Activated naive CD4-positive, alpha-beta T cell treated with Interleukin-2 at 50 U/mL for 16 hours (primary cell): ENCODE data around the gene UBE2J2.
A peak's percentile ranks its signal among the peaks of the same experiment; 100 is the strongest.

ENCODE experiments used
- DNase-seq: peaks from one replicate; pipeline ENCODE4 v3.0.0-alpha.2; 2020

Gene UBE2J2

GRCh38 chr1:1223891-1224290 is 49.8 kb downstream of the UBE2J2 start:
- DNase-seq, result no peak

DNA sequence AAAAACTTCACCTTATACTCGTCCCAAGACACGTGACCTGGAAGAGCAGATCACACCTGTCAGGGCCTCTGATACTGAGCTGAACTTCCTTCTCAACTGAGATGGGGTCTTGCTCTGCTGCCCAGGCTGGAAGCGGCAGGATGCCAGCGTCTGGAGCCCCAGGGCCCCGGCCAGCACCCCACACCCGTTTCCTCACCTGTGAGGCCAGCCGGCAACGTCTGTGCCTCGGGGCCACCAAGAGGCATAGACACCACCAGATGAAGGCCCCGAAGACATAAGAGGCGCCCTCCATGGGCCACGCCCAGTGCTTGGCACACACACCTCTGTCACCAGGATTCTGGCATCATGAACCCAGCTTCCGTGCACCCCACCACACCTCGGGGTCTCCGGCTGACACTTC is 50.3 kb downstream of the UBE2J2 start:
- no peak for DNase-seq

GRCh38 chr1:1222575-1223225 is 51.0 kb downstream of the UBE2J2 start:
- no peak for DNase-seq

- no peak for DNase-seq
Measured at GRCh38 chr1:1221887-1222574, 51.6 kb downstream of the UBE2J2 start.

DNA sequence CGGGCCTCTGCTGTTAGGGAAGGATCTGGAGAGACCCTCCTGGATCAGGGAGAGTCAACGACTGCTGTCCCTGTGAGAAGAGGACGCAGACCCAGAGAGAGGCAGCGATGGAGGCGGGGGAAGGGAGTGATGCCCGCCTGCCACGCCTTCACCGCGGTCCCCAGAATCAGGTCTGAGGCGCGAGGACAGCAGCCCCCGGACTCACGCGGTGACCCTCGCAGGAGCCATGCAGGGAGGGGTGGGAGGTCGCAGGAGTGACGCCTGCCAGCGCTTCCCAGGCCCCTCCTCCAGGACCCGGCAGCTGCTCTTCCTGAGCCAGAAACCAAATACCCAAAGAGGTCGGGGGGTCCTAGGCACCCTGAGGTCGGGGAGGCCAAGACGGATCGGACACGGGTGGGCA is 53.5 kb downstream of the UBE2J2 start:
- no peak for DNase-seq

DNA sequence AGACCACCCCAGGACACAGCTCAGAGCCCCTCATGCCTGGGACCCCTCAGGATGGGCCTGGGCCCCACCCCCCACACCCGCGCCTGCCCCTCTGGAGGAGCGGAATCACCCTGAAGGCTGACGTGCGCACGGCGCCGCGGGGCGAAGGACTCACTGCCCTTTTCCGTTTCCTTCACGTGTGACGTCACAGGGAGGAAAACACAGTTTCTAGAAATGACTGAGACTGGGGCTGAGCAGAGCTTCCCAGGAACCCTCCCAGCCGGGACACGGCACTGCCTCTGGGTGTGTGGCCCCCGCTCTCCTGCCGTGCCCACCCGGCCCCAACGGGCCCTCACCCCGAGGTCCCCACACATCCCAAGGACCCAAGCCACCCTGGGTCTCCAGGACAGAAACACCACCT is 54.3 kb downstream of the UBE2J2 start:
- peak; percentile 73 for DNase-seq

DNA sequence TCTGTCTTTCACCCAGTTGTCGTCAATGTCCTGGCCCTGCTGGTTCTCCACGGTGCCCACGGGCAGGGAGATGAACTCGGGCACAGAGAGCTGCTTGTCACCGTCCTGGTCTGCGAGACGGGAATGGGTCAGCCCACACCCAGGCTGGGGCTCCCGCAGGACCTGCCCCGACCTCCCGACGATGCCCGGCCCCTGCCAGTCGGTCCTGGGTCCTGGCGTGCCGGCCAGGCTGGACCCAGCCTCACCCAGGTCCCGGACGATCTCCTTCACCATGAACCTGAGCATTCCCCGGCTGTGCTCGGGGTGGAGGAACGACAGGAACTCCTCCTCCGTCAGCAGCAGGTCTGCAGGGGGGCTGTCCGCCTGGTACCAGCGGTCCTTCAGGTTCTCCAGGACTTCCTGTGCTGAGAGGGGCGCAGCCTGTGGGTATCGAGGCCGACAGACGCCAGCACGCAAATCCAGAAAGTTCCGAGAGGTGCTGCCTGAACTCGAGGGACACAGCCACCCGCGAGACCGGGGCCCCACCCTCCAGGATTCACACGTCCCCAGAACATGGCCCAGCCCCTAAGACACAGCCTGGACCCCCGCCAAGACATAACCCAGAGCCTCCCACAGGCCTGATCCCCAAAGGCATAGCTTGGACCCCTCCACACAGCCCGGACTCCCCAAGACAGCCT is 55.0 kb downstream of the UBE2J2 start:
- no peak for DNase-seq

DNA sequence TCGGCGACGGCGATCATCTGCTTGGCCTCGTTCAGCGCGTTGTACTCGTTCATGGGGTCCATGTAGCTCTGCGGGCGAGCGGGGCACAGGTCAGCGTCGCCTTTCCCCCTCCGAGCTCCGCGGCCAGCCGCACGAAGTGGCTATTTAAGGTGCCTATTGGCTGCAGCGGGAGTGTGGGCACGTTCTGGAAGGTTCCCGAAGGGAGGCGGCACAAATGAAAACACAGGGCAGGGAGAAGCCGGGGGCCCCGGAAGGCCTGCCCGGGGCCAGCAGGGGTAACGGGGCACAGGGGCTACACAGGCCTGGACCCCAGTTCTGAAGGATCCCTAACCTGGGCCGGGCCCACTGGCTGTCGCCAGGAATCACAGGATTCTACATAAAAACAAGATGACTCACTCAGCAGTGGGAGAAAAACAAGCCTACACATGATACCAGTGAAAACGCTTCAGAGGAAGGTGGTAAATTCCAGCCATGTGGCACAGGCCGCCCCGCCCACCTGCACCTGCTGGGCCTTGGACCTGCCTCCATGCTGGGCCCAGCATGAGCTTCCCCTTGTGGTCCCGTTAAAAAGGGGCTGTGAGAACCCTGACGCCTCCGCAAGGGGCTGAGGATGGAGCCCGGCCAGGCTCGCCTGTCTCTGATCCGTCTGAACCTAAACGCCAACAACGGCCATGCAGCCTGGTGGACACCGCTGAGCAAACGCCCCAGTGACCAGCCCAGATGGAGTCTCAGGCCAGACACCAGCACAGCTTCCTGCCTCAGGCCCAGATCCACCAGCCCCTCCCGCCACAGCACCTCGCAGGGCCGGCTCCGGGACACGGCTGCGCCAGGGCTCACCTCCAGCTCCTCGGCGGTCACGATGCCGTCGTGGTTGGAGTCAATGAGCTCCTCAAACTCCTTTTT is 55.8 kb downstream of the UBE2J2 start:
- peak; percentile 72 for DNase-seq

DNA sequence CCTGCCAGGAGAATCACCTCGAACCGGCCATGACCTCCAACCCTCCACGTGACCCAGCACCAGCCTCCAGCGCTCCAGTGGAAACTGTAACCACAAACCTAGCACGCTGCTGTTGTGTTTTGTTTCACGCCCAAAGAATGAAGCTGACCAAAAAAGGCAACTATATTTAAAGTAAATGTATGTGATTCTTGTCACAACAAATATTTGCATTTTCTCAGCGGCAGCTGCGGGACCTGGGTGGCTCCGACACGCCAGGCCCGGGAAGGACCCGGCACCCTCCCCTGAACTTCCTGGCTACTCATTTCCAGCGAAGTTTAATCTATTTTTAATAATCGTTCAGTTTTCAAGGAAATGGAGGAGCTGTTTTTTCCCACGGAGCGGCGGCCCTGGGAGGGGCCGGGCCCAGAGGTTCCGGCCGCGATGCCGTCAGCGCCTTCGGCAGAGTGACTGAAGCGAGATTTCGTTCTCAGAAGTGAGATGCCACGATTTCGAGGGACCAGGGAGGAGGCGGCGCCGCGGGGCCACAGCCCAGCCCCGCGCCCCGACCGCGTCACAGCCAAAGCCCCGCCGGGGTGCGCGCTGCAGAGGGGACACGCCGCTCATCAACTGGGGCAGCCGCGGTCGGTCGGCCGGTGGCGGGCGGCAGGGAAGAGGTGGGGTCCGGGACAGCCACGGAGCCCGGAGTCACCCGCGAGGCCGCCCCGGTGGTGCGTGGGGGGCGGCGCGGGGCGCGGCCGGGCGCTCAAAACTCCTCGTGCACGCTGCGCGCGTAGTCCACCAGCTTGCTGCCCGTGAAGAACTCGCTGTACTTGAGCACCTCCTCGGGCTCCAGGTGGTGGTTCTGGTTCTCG is 56.7 kb downstream of the UBE2J2 start:
- peak; percentile 82 for DNase-seq

- no peak for DNase-seq
Measured at GRCh38 chr1:1215881-1216605, 57.6 kb downstream of the UBE2J2 start.

DNA sequence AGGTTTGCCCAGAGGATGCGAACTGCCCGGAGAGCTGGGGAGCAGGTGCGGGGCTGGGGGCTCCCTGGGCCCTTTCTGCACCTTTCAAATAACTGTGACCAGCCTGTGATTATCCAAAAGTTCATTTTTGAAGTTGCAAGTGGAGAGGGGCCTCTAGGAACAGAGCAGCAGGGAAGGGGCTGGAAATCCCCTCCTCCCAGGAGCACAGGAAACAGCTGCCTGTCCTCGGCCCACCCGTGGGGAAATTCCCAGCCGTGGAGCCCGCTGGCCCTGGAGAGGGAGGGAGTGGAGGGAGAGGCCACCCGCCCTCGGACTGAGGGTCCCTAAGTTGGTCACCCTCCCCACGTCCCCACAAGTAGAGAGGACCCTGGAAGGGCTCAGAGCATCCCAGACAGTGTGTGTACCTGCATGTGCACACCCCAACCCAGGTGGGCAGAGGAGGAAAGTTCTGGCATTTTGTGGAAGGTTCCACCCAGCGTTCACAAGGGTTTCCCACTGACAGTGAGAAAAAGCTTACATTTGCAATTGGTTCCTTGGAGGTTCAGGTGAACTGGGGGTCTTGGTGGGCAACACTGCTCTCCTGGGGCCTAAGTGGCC is 58.5 kb downstream of the UBE2J2 start:
- peak; percentile 55 for DNase-seq

DNA sequence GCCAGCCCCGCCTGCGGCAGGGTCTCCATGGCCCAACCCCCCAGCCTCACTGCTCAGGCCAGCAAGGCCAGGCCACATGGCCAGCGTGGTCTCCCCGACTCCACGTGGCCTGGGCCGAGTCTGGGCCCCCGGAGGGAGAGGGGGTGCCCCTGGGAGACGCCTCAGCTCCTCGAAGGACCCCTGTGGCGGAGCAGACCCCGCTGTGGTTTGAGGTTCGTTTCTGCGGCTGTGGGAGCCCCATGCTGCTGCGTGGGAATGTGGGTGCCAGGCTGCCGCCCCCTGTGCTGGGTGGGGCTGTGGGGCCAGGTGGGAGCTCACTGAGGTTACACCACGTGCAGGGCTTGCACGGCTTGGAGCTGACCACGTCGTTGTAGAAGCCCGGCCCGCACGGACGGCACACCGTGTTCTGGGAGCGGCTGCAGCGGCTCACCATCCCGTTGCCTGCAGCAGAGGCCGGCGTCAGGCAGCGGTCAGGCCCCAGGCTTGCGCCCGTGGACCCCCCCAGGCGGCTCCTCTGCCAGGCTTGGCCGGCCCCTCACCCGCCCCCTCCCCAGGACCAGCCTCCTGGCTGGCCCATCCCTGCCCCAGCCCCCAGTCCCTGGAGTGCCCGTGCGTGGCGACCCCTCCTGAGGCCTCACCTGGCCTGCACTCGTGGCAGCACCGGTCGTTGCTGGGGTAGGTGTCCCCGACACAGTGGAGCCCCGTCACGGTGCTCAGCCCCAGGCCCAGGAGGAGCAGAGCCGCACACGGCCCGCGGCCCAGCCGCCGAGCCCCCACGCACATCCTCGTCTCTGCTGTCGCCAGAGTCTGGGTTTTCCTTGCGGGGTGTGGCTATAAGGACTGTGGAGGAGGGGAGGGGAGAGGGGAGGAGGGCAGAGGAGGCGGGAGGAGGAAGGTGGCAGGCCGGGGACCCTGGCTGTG is 60.0 kb downstream of the UBE2J2 start, which contains the start of gene TNFRSF4:
TSS of gene TNFRSF4 (minus strand) at position 809 of the 921 bp plus-strand sequence. CDS start at position 783, 26 bp downstream.
- DNase-seq, result peak; percentile 62

- peak; percentile 57 for DNase-seq
Measured at GRCh38 chr1:1212780-1213344, 60.8 kb downstream of the UBE2J2 start.

GRCh38 chr1:1211541-1212441 is 61.9 kb downstream of the UBE2J2 start:
- DNase-seq, result peak; percentile 1

DNA sequence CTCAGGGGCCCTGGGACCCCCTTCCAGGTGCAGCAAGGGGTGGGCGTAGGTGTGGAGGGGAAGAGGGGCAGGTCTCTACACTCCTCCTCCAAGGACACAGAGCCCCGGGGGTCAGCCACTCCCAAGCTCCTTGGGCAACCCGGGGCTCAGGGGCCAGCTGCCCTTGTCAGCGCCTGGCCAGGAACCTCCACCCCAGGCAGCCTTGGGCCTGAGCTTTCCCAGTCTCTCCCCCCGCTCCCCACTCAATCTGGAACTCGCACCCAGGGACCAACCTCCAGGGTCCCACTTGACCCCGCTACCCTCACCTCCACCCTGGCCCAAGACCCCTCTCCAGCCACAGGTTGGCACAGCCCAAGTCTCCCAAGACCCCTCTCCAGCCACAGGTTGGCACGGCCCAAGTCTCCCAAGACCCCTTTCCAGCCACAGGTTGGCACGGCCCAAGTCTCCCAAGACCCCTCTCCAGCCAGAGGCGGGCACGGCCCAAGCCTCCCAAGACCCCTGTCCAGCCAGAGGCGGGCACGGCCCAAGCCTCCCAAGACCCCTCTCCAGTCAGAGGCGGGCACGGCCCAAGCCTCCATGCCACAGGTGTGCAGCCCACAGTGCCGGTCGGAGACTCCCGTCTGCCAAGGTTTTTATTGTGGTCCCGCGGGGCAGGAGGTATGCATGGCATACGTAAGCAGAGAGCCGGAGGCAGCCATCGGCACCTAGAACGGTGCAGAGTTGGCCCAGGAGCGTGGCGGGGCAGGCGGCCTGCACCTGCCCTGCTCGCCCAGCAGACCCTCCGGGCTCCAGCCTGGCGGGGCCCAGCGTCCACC is 62.7 kb downstream of the UBE2J2 start:
- DNase-seq, result peak; percentile 1

DNA sequence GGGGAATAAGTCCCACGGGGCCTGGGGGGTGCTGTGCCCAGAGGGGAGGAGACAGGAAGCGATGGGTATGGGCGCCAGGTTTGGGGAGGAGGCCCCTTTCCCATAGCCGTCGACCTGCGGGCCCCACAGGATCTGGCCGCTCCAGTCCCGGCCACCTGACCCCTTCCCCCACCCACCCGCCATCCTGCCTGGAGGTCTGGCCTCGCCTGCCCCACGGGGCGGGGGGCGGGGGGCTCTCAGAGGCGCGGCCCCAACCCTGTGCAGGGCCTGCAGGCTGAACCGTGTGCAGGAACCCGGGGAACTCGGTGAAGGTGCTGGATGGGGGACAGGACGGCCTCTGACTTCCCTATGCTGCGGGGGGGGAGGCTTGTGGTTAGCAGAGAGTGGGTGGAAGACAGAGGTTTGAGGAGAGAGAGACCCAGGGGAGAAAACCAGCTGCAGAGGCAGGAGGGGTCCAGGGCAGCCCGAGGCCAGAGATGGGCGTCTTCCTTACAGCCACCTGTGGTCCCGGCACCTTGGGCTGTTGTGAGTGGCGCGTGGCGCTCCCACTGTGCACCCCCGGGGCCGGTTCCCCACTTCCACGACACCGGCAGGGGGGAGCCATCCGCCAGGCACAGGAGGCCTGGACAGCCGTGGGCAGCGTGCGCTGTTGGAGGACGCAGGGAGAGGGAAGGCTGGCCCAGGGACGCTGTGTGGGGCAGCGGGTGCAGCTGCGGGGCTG is 64.8 kb downstream of the UBE2J2 start:
- DNase-seq, result peak; percentile 62

DNA sequence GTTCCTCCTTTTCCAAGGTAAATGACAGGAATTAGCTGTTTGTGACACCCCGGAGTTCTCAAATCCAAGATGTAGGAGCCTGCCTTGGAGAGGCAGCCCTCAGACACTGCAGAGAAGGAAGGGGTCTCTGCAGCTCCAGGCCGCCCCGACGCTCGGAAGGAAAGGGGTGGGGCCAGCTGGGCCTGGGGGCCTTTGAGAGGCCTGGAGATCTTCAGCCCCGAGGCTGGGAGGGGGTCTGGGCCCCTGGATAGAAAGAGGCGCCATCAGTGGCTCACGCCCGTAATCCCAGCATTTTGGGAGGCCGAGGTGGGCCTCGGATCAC is 66.1 kb downstream of the UBE2J2 start:
- no peak for DNase-seq
